Measurements from ENCODE around the gene INO80D.

DNA sequence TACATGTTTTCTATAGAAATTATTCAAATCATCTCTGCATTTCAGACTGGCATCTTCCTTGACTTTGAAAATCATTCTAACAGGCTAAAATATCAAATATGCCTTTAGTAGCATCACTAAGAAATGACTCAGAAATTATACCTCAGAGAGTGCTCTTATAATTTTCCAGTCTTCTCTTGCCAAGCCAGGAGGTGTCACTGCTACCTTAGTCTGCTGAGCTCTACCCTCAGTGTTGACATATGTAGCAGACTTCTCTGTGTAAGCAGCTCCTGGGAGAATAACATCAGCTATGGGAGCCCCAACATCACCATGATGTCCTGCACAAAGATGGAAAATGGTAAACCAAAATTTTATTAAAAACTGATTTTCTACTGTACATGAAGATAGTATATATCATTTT, 41.7 kb upstream of the INO80D start:
- TF ChIP-seq, protein P1, sequence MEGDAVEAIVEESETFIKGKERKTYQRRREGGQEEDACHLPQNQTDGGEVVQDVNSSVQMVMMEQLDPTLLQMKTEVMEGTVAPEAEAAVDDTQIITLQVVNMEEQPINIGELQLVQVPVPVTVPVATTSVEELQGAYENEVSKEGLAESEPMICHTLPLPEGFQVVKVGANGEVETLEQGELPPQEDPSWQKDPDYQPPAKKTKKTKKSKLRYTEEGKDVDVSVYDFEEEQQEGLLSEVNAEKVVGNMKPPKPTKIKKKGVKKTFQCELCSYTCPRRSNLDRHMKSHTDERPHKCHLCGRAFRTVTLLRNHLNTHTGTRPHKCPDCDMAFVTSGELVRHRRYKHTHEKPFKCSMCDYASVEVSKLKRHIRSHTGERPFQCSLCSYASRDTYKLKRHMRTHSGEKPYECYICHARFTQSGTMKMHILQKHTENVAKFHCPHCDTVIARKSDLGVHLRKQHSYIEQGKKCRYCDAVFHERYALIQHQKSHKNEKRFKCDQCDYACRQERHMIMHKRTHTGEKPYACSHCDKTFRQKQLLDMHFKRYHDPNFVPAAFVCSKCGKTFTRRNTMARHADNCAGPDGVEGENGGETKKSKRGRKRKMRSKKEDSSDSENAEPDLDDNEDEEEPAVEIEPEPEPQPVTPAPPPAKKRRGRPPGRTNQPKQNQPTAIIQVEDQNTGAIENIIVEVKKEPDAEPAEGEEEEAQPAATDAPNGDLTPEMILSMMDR (IDR thresholded peaks at IDR 0.05; ENCODE audit: insufficient read depth, low read depth, low read length), result no peak
- no peak for TF ChIP-seq EZH2 (IDR thresholded peaks at IDR 0.05; ENCODE audit: insufficient read depth, low read length)

Measured in astrocyte (in vitro differentiated cells and primary cell).